ENCODE data around the gene LCE2B.

DNA sequence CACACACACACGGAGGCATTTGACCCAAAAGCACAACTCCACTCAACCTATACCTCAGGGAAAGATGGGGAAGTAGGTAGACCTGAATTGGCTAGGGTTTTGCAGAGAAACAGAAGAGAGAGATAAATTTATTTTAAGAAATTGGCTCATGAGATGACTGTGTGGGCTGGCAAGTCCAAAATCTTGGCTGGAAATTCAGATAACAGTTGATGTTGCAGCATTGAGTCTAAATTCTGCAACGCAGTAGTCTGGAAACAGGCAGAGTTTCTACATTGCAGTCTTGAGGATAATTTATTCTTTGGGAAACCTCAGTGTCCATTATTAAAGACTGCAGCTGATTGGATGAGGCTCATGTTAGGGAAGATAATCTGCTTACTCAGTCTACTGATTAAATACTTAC is 4.3 kb upstream of the LCE2B start:
- no peak for TF ChIP-seq CTCF (IDR thresholded peaks at IDR 0.05)
- TF ChIP-seq POLR2A (IDR thresholded peaks at IDR 0.05), result no peak

All from testis (tissue), 2 donors.